Activated gamma-delta T cell (primary cell): ENCODE results near the gene BIRC5.
"Not testable (repeated sequence)": the region's sequence is repeated elsewhere in the genome, so short reads cannot be mapped to it uniquely, and the experiment has no call there.

Experiments used
- DNase-seq: peaks from one replicate; lab custom pipeline; 2025; lab: John Stamatoyannopoulos, UW

BIRC5 gene

GRCh38 chr17:78239489-78239931 is 25.5 kb downstream of the BIRC5 start:
- DNase-seq = no peak

- DNase-seq = no peak
Observed at GRCh38 chr17:78240012-78240655, 26.1 kb downstream of the BIRC5 start.

- no peak for DNase-seq
Observed at GRCh38 chr17:78240839-78241238, 26.8 kb downstream of the BIRC5 start.

- DNase-seq = no peak
Observed at GRCh38 chr17:78241277-78242023, 27.4 kb downstream of the BIRC5 start.

GRCh38 chr17:78242024-78242742 is 28.1 kb downstream of the BIRC5 start:
- no peak for DNase-seq

GRCh38 chr17:78247304-78247703 is 33.3 kb downstream of the BIRC5 start:
- no peak for DNase-seq

DNA sequence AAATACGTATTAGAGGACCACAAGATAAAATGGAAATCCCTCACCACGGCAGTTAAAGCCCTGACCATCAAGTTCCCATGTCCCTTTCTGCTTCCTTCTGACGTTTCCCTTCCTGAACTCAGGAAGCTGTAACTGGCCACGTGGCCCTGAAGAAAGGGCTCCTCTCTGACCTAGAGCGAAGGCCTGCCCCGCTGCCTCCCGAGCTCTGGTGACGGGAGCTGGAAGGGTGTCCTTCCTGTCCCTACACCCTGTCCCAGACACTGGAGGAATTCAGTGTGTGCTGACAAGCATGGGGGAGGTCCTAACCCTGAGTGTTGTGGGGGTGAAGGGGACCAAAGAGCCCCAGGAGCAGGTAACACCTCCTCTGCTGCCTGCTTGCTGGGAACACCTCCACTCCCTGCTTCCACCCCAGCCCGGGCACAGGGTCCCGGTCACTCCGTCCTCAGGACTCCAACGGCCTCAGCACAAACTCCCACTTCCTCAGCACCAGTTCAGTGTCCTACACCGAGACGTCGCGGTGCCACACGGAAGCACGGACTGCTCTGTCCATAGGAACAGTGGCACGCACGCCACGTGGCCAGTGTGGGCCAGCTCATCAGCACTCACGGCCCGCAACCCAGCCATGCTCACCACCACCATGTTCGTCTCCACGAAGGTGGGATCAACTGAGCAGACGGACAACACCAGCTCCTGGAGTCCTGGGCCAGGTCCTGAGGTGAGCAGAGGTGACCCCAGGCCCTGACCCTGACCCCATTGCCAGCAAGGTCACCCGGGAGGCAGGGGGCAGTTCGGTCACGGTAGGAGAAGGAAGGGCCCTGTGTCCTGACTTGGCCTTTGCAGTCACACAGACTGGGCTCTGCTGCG is 34.2 kb downstream of the BIRC5 start:
- no peak for DNase-seq

GRCh38 chr17:78249074-78249817 is 35.2 kb downstream of the BIRC5 start:
- DNase-seq = no peak

DNA sequence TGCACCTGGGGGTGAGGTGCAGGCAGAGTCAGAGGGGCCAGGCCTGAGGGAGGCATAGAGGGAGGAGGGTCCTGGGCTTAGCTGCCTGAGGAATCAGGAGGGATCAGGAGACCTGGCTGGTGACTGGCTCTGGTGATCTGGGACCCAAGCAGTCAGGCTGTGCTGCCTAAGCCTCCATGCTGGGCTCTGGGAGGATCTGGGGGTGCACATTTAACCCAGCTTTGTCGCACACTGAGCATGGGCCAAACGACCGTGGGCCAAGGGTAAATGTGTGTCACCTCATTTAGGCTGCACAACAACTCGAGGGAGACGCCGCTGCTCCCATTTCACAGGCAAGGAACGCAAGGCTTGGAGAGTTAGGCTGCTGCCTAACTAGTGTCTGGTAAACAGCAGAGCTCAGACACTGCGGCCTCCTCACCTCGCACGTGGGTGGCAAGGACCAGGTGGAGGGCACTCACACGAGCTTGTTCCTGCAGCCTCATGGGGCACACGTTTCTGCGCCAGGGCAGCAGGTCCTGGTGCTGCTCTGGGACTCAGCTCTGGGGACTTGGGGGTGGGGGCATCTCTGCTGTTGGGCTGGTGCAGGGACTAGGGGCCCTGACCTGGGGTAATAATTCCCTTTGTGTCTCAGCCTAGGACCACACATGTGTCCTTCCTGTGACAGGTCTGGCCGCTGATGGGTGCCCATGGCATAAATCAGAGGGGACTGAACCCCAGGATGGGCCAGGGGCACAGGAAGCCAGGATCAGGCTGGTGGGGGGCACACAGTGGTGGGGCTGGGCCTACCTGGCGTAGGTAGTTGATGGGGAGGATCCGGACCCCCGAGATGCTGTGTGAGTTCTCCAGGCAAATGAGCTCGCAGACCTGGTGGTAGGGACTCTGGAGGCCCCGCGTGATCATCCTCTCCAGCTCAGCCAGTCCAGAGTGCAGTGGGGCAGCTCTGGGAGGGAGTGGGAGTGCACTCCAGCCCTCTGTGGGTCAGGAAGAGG is 36.1 kb downstream of the BIRC5 start:
- DNase-seq = no peak

DNA sequence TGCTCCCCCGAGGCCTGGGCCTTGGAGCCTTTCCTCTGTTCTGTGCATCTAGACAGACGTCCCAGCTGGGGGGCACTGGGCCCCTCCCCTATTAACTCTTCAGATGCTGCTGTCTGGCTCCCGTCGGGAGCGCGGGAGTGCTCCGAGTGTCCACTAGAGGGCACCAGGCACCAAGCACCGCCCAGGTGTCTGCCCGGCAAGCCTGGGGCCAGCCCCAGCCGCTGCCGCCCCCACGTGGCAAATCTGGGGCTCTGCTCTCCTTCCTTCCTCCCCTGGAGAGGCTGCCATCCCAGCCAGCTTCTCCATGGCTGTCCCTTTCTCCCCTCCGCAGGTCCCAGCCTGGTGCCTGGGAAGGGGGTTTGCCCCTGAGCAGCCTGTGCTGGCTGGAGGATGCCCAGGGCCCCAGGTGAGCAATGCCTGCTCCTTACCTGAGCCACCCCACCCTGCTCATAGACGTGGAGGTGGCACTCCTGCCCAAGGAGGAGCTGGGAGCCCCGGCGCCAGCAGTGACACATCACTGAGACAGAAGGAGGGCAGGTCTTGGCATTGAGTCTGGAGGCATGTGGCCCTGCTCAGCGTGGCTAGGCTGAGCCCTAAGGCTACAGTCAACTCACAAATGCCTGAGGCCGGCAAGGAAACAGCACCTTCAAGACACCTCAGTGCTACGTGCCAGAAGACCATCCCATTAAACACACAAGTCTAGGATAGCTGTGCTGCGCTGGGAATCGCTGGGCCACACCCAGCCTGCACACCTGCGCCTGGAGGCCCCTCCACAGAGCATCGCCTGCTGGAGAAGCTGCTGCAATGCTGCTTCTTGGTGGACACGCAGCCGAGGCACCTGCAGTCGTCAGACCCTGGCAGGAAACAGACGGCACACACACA is 37.1 kb downstream of the BIRC5 start:
- DNase-seq = peak; percentile 58

DNA sequence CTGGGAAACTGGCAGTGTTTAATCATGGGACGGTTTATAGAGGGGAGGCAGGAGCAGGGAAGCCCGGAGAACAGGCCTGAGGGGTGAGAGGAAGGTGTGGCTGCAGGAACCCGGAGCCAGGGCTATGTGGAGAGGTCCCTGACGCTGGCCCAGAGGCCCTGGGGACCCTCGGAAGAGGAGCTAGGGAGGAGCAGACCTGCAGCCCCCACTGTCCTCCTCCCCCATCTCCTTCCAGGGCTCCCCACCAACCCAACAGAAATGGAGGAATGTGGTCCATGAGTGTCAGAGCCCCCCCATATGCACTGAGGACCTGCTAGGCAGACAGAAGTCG is 37.7 kb downstream of the BIRC5 start:
- DNase-seq = no peak

- DNase-seq = peak; percentile 30
Observed at GRCh38 chr17:78252111-78252634, 38.1 kb downstream of the BIRC5 start.

DNA sequence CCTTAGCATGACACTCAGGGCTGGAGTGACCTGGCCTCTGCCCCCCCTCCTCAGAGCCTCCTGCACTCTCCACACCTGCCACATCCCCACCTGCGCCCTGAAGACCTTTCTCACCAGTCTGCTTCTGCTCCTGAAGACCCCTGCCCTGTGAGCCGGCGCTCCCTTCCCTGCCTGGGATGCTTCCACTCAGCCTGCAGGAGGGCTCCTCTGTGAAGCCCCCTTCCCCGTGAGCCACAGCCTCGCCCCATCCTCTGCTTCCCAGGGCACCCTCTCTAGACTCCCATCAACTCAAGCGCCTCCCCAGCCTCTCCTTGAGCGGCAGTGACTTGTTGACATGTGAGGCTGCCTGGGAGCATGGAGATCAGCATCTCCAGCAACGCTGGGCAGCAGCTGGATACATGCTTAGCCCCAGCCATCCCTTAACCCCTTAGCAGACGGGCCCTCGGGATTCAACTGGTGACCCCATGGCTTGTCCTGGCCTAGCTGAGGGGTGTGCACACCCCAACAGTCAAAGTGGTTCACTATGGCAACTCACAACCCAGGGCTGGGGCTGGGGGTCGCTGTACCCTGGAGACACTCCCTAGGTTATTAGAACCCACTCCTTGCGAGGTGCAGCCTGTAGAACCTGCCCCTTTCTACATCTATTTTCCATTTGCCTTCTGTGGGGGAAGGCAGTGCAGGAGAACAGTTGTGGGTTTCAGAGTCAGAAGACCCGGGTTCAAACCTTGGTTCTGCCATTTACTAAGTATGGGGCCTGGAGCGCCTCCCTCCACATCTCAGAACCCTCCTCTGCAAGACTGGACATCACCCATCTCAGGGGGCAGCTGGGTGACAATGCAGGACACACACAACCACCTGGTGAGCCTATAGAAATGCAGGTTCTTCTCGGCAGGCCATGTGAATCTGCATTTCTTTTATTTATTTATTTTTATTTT is 38.9 kb downstream of the BIRC5 start:
- no peak for DNase-seq

- not testable (repeated sequence) for DNase-seq
Observed at GRCh38 chr17:78253636-78253945, 39.5 kb downstream of the BIRC5 start.

GRCh38 chr17:78253946-78254672 is 40.1 kb downstream of the BIRC5 start:
- DNase-seq = peak; percentile 67

GRCh38 chr17:78255029-78255656 is 41.1 kb downstream of the BIRC5 start:
- no peak for DNase-seq
